Liver (tissue), 3 donors: ENCODE results near the gene TSGA10.

ENCODE experiments used
- MAX ChIP-seq: IDR thresholded peaks from 2 replicates; pipeline ENCODE4 v1.6.1; 2016; ENCODE audit warnings: antibody characterized with exemption
- TAF1 ChIP-seq: conservative IDR thresholded peaks from 2 replicates; pipeline ENCODE4 v1.6.1; 2016; ENCODE audit warnings: antibody characterized with exemption, mild to moderate bottlenecking
- YY1 ChIP-seq: IDR thresholded peaks from 2 replicates; pipeline ENCODE4 v1.6.1; 2016; ENCODE audit warnings: antibody characterized with exemption, mild to moderate bottlenecking
- TF ChIP-seq, protein P1 (sequence below): fragments of 150-350 bp; IDR thresholded peaks from 2 replicates; pipeline ENCODE4 v1.5.1; 2017; ENCODE audit warnings: improper control_type of control experiment, low read depth, low read length; ENCODE audit not compliant: missing input control
- donor health status: healthy.
- donor health status: healthy.

- TF ChIP-seq, protein P1, sequence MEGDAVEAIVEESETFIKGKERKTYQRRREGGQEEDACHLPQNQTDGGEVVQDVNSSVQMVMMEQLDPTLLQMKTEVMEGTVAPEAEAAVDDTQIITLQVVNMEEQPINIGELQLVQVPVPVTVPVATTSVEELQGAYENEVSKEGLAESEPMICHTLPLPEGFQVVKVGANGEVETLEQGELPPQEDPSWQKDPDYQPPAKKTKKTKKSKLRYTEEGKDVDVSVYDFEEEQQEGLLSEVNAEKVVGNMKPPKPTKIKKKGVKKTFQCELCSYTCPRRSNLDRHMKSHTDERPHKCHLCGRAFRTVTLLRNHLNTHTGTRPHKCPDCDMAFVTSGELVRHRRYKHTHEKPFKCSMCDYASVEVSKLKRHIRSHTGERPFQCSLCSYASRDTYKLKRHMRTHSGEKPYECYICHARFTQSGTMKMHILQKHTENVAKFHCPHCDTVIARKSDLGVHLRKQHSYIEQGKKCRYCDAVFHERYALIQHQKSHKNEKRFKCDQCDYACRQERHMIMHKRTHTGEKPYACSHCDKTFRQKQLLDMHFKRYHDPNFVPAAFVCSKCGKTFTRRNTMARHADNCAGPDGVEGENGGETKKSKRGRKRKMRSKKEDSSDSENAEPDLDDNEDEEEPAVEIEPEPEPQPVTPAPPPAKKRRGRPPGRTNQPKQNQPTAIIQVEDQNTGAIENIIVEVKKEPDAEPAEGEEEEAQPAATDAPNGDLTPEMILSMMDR: no peak
- TF ChIP-seq MAX: no peak
- TF ChIP-seq YY1: no peak
- no peak for TF ChIP-seq TAF1
These were observed 30.1 kb upstream of the TSGA10 start for GRCh38 chr2:99184811-99185210.
